SK-N-MC (cell line): ENCODE measurements around the gene CCDC81.

ENCODE experiments used
- DNase-seq: peaks from one replicate; pipeline ENCODE4 v3.0.0-alpha.2; 2011; ENCODE audit warnings: low read depth, low spot score
- H3K27ac ChIP-seq: fragments of 200-600 bp; sonication (generic); 2 replicates; pipeline ENCODE4 v1.5.1; 2016; ENCODE audit warnings: mixed run types
- H3K36me3 ChIP-seq: fragments of 200-600 bp; sonication (generic); 2 replicates; pipeline ENCODE4 v1.6.1; 2017; ENCODE audit warnings: antibody characterized with exemption, low read length, mixed read lengths; ENCODE audit not compliant: insufficient read depth
- H3K4me3 ChIP-seq: fragments of 200-600 bp; sonication (generic); 2 replicates; pipeline ENCODE4 v1.5.1; 2016
- H3K9ac ChIP-seq: fragments of 200-600 bp; sonication (generic); 2 replicates; pipeline ENCODE4 v1.8.0; 2017; ENCODE audit warnings: mixed run types, mixed read lengths; ENCODE audit not compliant: insufficient read length
- H3K9me3 ChIP-seq: fragments of 200-600 bp; sonication (generic); 2 replicates; pipeline ENCODE4 v1.6.1; 2017; ENCODE audit warnings: low read depth, mild to moderate bottlenecking, antibody characterized with exemption, low read length, moderate library complexity, mixed read lengths
- EZH2 ChIP-seq: fragments of 200-600 bp; sonication (generic); IDR thresholded peaks from one replicate; pipeline ENCODE4 v1.6.1; 2017; ENCODE audit warnings: antibody characterized with exemption
- FOXP2 ChIP-seq: optimal IDR thresholded peaks from 2 replicates; pipeline ENCODE3; 2011; ENCODE audit warnings: mild to moderate bottlenecking, moderate library complexity; ENCODE audit not compliant: insufficient read depth; ENCODE audit errors: extremely low read length, control extremely low read depth
- POLR2AphosphoS5 ChIP-seq: IDR thresholded peaks from 2 replicates; pipeline ENCODE4 v1.6.1; 2012; ENCODE audit warnings: mild to moderate bottlenecking, low read depth, low read length, borderline replicate concordance

Gene CCDC81

DNA sequence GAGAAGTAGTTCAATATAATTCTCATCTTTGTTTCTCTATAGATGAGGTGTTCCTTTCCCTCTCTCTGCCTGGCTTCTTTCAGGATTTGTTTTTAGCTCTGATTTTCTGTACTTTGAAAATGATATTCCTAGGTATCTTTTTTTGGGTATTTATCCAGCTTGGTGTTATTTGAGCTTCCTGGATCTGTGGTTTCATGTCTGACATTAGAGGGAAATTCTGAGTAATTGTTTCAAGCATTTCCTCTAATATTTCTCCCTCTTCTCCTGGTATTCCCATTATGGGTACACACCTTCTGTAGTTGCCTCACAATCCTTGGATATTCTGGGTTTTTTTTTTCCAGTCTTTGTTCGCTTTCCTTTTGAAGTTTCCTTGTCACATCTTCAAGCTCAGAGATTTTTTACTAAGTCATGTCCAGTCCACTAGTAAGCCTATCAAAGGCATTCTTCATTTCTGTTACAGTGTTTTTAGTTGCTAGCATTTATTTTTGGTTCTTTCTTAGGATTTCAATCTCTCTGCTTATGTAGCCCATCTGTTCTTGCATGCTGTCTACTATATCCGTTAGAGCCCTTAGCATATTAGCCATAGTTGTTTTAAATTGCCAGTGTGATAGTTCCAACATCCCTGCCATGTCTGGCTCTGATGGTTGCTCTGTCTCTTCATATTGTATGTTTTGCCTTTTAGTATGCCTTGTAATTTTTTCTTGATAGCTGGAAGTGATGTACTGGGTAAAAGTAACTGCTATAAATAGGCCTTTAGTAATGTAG is 5.8 kb downstream of the CCDC81 start:
- no peak overlapping the region for H3K4me3 ChIP-seq
- H3K36me3 ChIP-seq = no peaks in the 10 kb centered on the region
- TF ChIP-seq FOXP2 = no peak
- no peak for TF ChIP-seq POLR2AphosphoS5
- no peak for TF ChIP-seq EZH2
- no peak for DNase-seq
- no peaks in the 10 kb centered on the region for H3K9me3 ChIP-seq
- no peak overlapping the region for H3K27ac ChIP-seq
- H3K9ac ChIP-seq = no peak overlapping the region

GRCh38 chr11:86383041-86383955 is 8.6 kb downstream of the CCDC81 start:
- no peaks in the 10 kb centered on the region for H3K36me3 ChIP-seq
- peak overlapping the region; percentile 55; the same call in 1 of the 2 replicates for H3K27ac ChIP-seq
- no peak for TF ChIP-seq POLR2AphosphoS5
- no peaks in the 10 kb centered on the region for H3K9me3 ChIP-seq
- no peak overlapping the region for H3K4me3 ChIP-seq
- no peak overlapping the region for H3K9ac ChIP-seq
- DNase-seq = no peak

- no peak overlapping the region for H3K4me3 ChIP-seq
- H3K9ac ChIP-seq = no peak overlapping the region
- no peak overlapping the region for H3K27ac ChIP-seq
- H3K9me3 ChIP-seq = no peaks in the 10 kb centered on the region
- TF ChIP-seq FOXP2 = no peak
- TF ChIP-seq EZH2 = no peak
- no peak for TF ChIP-seq POLR2AphosphoS5
- H3K36me3 ChIP-seq = no peaks in the 10 kb centered on the region
- no peak for DNase-seq
Measured at GRCh38 chr11:86386283-86386682, 11.6 kb downstream of the CCDC81 start.

DNA sequence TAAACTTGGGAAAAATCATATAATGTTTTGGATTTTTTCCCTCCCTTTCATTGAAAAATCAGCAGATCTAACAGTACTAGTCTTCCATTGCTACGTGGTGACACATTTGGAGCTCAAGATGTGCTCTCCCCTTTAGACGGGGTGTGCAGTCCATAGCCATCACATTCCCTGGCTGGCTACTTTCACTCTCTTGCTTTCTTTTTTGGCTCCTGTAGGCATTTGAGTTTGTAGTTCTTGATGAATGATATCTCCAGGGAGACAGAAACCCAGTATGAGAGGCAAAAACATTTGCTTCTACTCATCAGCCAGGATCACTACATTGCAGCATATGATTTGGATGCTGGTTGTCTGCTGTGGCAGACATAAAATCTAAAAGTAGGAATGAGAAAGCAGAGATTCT is 12.1 kb downstream of the CCDC81 start:
- no peak overlapping the region for H3K27ac ChIP-seq
- H3K9ac ChIP-seq = no peak overlapping the region
- DNase-seq = no peak
- no peaks in the 10 kb centered on the region for H3K36me3 ChIP-seq
- TF ChIP-seq EZH2 (no peak), FOXP2 (no peak), POLR2AphosphoS5 (no peak)
- no peak overlapping the region for H3K4me3 ChIP-seq
- H3K9me3 ChIP-seq = no peaks in the 10 kb centered on the region

GRCh38 chr11:86388198-86388597 is 13.5 kb downstream of the CCDC81 start:
- TF ChIP-seq EZH2 (no peak), FOXP2 (no peak), POLR2AphosphoS5 (no peak)
- H3K9me3 ChIP-seq = no peaks in the 10 kb centered on the region
- H3K36me3 ChIP-seq = no peaks in the 10 kb centered on the region
- H3K9ac ChIP-seq = no peak overlapping the region
- H3K27ac ChIP-seq = no peak overlapping the region
- DNase-seq = no peak
- no peak overlapping the region for H3K4me3 ChIP-seq

DNA sequence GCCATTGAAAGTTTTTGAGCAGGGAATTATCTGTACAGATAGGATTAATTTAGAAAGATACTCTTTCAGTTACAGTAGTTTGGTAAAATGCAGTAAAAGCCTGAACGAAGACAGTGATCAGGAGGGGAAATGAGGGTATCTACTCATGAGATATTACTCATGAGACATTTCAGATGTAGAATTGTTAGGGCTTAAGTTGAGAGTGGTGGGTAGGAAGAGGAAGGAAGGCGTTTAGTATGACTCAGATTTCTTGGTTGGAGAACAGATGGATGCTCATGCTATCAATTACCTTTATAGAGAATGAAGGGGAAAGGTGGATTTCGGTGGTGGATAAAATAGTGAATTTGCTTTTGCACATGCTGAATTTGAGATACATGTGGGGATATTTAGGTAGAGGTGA is 15.8 kb downstream of the CCDC81 start:
- H3K9ac ChIP-seq = no peak overlapping the region
- TF ChIP-seq POLR2AphosphoS5 (no peak), EZH2 (no peak), FOXP2 (no peak)
- DNase-seq = no peak

DNA sequence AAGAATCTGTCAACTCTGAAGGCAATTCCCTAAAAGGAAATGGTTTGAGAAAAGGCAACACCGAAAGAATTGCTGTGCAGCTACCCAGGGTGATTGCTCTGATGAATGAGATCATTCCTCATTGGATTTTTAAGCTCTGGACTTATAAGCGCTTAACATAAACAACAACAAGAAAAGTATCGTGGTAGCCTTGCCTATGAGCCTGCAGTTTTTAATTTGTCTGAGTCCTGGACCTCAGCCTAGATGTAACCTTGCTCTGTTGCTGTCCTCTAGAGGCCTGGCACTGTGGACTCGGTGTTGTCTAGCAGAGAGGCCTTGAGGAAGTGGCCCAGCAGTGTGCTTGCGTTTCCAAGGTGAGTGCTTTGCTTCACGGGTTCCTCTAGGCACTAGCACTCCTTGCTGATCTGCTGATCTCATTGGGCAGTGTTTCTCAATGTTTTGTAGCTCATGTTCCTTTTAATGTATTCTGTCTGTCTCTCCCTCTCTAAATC is 20.4 kb downstream of the CCDC81 start:
- Histone ChIP-seq H3K4me3 (no peak overlapping the region), H3K9ac (no peak overlapping the region), H3K27ac (no peak overlapping the region), H3K36me3 (no peaks in the 10 kb centered on the region), H3K9me3 (no peaks in the 10 kb centered on the region)
- TF ChIP-seq FOXP2 (no peak), EZH2 (no peak), POLR2AphosphoS5 (no peak)
- DNase-seq = no peak

More for the DNA sequence above, 15.8 kb downstream of the CCDC81 start:
- Histone ChIP-seq H3K9me3 (no peaks in the 10 kb centered on the region), H3K36me3 (no peaks in the 10 kb centered on the region), H3K27ac (no peak overlapping the region), H3K4me3 (no peak overlapping the region)

GRCh38 chr11:86396396-86396795 is 21.7 kb downstream of the CCDC81 start:
- H3K36me3 ChIP-seq = no peaks in the 10 kb centered on the region
- H3K4me3 ChIP-seq = no peak overlapping the region
- H3K9me3 ChIP-seq = no peaks in the 10 kb centered on the region
- H3K27ac ChIP-seq = no peak overlapping the region
- no peak overlapping the region for H3K9ac ChIP-seq
- TF ChIP-seq POLR2AphosphoS5 = no peak
- TF ChIP-seq FOXP2 = no peak
- TF ChIP-seq EZH2 = no peak
- no peak for DNase-seq
